T1000 (cell line): ENCODE measurements around the gene LAMA5.

Source experiments
- DNase-seq: peaks from one replicate; lab custom pipeline; 2025; ENCODE audit warnings: mixed read lengths; lab: John Stamatoyannopoulos, UW

LAMA5 gene

GRCh38 chr20:62344782-62345181 lies 22.3 kb downstream of the LAMA5 start:
- no peak for DNase-seq

GRCh38 chr20:62344092-62344491 lies 23.0 kb downstream of the LAMA5 start:
- DNase-seq, result no peak

DNA sequence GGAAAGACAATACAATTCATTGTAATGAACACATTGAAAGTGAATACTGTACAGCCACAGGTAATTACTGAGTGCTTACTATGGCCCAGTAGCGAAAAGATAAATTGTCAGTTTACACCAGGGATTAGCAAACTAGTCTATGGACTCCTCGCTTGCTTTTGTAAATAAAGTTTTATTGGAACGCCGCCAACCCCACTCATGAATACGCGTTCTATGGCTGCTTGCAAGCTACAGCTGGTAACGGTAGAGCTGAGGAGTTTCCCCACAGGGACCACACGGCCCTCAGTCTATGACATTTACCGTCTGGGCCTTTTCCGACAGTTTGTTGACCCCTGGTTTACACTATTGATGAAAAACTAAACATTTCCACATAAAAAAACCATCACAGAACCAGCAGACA lies 24.2 kb downstream of the LAMA5 start:
- no peak for DNase-seq

GRCh38 chr20:62339647-62340062 lies 27.5 kb downstream of the LAMA5 start:
- no peak for DNase-seq

DNA sequence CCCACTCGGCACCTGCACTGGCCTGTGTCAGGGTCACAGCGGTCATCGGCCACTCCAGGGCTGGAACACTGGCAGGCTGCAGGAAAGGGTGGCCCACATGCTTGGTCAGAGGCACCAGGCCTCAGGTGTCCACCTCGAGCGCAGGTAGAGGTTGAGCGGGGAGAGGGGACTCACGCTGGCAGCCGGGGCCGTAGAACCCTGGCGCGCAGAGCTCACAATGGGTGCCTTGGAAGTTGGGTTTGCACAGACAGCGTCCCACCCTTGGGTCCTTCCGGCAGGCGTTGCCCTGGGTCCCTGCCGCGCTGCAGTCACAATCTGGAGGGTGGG lies 28.9 kb downstream of the LAMA5 start:
- no peak for DNase-seq

DNA sequence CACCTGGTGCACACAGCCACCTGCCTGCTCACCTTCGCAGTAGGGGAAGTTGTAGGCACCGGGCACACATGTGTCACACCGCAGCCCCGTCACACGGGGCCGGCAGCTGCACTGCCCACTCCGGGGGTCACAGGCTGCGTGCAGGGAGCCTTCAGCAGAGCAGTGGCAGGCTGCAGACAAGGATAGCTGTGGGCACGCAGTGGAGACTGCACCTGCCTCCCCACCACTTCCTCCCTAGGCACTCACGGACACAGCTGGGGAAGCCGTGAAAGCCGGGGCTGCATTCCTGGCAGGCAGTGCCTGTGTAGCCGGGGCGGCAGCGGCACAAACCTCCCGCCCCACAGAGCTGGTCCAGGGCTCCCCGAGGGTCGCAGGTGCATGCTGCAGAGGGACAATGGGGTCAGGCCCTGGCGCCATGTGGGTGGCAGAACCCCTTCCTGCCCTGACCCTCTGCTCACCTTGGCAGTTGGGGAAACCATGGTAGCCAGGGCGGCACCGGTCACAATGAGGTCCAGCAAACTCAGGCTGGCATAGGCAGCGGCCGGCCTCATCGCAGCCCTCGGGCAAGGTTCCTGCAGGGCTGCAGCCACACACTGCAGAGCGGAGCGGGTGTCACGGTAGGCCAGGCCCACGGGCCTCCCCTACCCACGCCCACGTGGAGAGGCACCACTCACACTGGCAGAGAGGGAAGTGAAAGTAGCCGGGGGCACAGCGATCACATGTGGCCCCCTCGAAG lies 29.4 kb downstream of the LAMA5 start:
- no peak for DNase-seq

GRCh38 chr20:62336775-62337557 lies 30.1 kb downstream of the LAMA5 start:
- DNase-seq, result no peak

GRCh38 chr20:62336329-62336728 lies 30.8 kb downstream of the LAMA5 start:
- no peak for DNase-seq

DNA sequence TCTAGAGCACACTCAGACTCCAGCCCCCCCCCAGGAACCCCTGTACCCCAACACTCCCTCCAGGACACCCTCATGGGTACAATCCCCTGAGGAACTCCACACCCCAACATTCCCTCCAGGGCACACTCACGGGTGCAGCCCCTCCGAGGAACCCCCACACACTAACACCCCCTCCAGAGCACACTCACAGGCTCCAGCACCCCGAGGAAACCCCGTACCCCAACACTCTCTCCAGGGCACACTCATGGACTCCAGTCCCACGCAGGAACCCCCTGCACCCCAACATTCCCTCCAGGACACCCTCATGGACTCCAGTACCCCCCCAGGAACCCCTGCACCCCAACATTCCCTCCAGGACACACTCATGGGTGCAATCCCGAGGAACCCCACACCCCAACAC lies 31.6 kb downstream of the LAMA5 start:
- DNase-seq, result no peak

DNA sequence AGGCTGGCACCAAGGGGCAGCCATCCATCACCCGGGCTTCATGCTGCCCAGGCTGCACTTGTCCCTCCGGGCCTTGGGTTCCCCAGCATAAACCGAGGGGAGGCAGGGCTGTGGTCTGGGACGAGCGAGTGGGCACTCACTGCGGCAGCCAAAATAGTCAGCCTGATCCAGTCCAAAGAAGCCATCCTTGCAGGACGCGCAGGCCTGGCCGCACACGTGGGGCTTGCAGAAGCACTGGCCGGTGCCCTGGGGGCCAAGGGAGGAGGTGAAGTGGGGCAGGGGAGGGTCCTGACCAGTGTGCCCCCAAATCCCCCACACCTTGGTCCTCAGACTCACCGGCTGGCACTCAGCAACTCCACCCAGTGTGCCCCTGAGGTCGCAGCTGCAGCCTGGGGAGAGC lies 32.2 kb downstream of the LAMA5 start:
- DNase-seq, result no peak

DNA sequence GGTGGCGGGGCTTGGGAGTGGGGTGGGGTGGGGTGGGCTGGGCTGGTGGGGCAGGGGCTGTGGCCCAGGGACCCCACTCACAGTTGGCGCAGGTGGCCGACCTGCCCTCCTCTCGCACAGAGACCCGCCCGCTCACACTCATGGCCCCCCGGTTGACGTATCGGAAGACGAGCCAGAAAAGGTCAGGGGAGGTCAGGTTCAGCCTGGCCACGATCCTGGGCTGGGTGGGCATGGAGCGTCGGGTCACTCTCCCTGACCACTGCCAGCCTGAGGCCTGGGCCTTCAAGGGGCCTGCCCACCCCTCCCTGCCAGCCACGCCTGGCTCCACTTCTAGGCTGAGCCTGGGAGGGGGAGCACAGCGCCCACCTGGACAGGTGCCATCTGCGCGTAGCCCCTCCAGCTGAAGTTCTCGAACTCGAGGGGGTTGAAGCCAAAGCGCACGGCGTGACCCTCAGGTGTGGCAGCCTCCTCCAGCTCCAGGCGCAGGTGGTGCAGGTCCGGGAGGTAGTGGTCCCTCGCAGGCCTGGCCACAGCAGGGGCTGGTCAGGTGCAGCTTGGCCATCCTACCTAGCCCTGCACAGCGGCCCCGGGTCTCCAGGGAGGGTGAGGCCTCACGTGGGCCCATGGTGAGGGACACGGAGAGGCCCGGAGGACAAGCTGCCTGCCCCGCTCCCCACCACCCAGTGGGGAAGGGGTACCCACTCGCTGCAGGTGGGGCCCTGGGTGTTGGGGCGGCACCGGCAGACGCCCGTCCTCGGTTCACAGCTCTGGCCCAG lies 33.1 kb downstream of the LAMA5 start:
- DNase-seq, result no peak

GRCh38 chr20:62332989-62333819 lies 33.9 kb downstream of the LAMA5 start:
- DNase-seq, result no peak

DNA sequence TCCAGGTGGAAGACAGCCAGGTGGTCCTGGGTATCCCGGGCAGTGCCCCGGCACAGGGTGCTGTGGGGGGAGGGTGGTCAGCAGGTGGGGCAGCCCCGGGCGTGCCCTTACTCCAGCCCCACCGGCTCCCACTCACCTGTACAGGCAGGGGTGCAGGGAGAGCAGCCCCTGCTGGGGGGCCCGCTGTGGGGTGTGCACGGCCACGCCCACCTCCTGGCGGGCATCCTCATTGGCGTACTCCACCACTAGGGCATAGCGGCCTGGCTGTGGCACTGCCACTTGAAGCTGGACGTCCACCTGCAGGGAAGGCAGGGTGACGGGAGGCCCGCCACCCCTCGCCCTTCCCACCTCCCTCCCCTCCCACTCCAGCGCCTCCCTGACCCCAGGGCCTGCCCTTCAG lies 34.7 kb downstream of the LAMA5 start:
- no peak for DNase-seq

DNA sequence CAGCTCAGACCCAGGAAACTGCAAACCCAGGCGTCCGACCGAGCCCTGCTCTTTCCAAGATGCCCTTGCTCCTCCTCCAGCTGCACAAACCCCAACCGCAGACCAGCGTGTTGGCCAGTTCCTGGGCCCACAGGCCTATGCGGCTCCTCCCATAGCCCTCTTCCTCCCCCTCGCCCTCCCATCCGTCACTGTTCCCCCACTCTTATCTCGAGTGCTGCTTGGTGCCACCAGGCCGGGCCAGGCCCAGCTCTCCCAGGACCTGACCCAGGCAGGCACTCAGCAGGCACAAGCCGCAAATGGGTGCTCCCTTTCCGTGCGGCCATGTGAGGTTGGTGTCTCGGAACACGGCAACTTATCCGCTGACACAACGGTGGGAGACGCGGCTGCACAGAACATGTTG lies 35.8 kb downstream of the LAMA5 start:
- DNase-seq, result no peak

- DNase-seq, result no peak
These were observed 36.4 kb downstream of the LAMA5 start for GRCh38 chr20:62330576-62331317.

GRCh38 chr20:62329389-62330377 lies 37.4 kb downstream of the LAMA5 start:
- DNase-seq, result no peak

- no peak for DNase-seq
These were observed 38.3 kb downstream of the LAMA5 start for GRCh38 chr20:62328684-62329388.

DNA sequence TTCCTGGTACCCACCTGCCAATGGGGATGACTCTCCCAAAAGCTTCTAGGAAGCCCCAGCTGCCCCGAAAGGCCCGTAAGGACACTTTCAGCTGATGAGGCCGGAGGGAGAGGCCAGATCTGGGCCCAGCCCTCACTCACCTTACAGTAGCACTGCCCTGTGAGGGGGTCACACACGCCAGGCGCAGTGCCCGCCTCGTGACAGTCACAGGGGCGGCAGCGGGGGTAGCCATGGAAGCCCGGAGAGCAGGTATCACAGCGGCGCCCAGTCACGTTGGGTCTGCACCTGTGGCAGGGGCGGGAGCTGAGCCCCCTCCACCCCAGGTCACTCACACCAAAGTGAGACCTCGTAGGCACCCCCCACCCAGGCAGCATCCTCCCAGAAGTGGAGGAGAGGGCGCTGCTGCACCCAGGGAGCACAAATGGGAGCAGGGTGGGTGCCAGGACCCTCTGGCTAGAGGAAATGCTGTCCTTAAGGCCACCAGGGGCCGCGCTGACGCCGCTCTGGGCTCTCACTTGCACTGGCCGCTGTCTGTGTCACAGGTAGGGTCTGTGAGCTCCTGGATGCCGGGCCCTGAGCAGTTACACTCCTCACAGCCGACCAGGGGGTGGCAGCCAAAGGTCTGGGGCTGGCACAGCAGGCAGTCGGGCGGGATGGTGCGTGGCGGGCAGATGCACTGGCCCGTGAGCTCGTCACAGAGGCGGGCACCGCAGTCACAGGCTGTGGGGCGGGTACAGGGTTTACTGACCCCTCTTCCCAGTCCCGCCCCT lies 39.2 kb downstream of the LAMA5 start:
- no peak for DNase-seq
